Measurements from ENCODE around the gene HLA-A. TPM values are rescaled to one million over a fixed set of nuclear protein-coding genes. Genes with fewer than 3 reads are reported as not detected.

The HLA-A gene
- total RNA-seq, 4 donors from 2014 or later = 530 to 1,047 (median 828) TPM

- H3K4me3 ChIP-seq (ENCODE audit: low read depth, poor library complexity, severe bottlenecking) = no peak overlapping the region
Measured at GRCh38 chr6:29945281-29945820, 3.0 kb downstream of the HLA-A start.

GRCh38 chr6:29946223-29947076, 4.1 kb downstream of the HLA-A start:
- no peak overlapping the region for H3K4me3 ChIP-seq (ENCODE audit: low read depth, poor library complexity, severe bottlenecking)
- 64 to 77% methylated on average over 6 of the region's 6 CpGs for WGBS, 2 donors
- no peak for DNase-seq (ENCODE audit: low spot score in 2 of 2)
- intact Hi-C loops (cut with DNase I; ENCODE audit: low total_unique reads) = no loop called here
- TF ChIP-seq CTCF (IDR thresholded peaks at IDR 0.05) (no peak), POLR2A (IDR thresholded peaks at IDR 0.05) (no peak)

More at GRCh38 chr6:29945281-29945820, 3.0 kb downstream of the HLA-A start:
- no peak for DNase-seq (ENCODE audit: low spot score in 2 of 2)
- 68 to 84% methylated on average over 4 of the region's 4 CpGs for WGBS, 2 donors
- intact Hi-C loops (cut with DNase I; ENCODE audit: low total_unique reads) = no loop called here
- no peak for TF ChIP-seq POLR2A (IDR thresholded peaks at IDR 0.05)
- no peak for TF ChIP-seq CTCF (IDR thresholded peaks at IDR 0.05)

GRCh38 chr6:29947077-29947980, 5.0 kb downstream of the HLA-A start:
- intact Hi-C loops (cut with DNase I; ENCODE audit: low total_unique reads) = no loop called here
- WGBS, 2 donors = 51 to 62% methylated on average over 3 of the region's 3 CpGs

GRCh38 chr6:29948277-29948676, 5.9 kb downstream of the HLA-A start:
- TF ChIP-seq CTCF (IDR thresholded peaks at IDR 0.05) = no peak
- TF ChIP-seq POLR2A (IDR thresholded peaks at IDR 0.05) = no peak
- H3K4me3 ChIP-seq (ENCODE audit: low read depth, poor library complexity, severe bottlenecking) = no peak overlapping the region
- intact Hi-C loops (cut with DNase I; ENCODE audit: low total_unique reads) = no loop called here
- DNase-seq (ENCODE audit: low spot score in 2 of 2) = no peak
- 96 to 98% methylated on average over 2 of the region's 2 CpGs for WGBS, 2 donors

More at GRCh38 chr6:29947077-29947980, 5.0 kb downstream of the HLA-A start:
- no peak for TF ChIP-seq CTCF (IDR thresholded peaks at IDR 0.05)
- TF ChIP-seq POLR2A (IDR thresholded peaks at IDR 0.05) = no peak
- no peak overlapping the region for H3K4me3 ChIP-seq (ENCODE audit: low read depth, poor library complexity, severe bottlenecking)
- DNase-seq (ENCODE audit: low spot score in 2 of 2) = no peak

GRCh38 chr6:29949934-29950333, 7.6 kb downstream of the HLA-A start:
- 69 to 73% methylated on average over 7 of the region's 7 CpGs for WGBS, 2 donors
- TF ChIP-seq CTCF (IDR thresholded peaks at IDR 0.05) = no peak
- TF ChIP-seq POLR2A (IDR thresholded peaks at IDR 0.05) = no peak
- intact Hi-C loops (cut with DNase I; ENCODE audit: low total_unique reads) = no loop called here
- no peak for DNase-seq (ENCODE audit: low spot score in 2 of 2)
- H3K4me3 ChIP-seq (ENCODE audit: low read depth, poor library complexity, severe bottlenecking) = no peak overlapping the region

Measured in lower leg skin (tissue), 4 donors.